Heart left ventricle (tissue), 16 donors: ENCODE results near the gene ENOX1. TPM values are rescaled to one million over a fixed set of nuclear protein-coding genes. Genes with fewer than 3 reads are reported as not detected.

ENCODE experiments used
- ATAC-seq, 4 donors: fragments of 200-7000 bp; cut with Tn5 transposase; one replicate each; pipeline ENCODE4 v1.9.1; 2020 to 2022; ENCODE audit warnings: moderate library complexity in 4 of 4, mild to moderate bottlenecking in 3 of 4, moderate number of reproducible peaks in 1 of 4
- DNase-seq, 5 donors: peaks; one replicate each; pipeline ENCODE4 v3.0.0-alpha.2; 2020
- H3K27ac ChIP-seq, 12 donors: fragments of 200-600 bp; sonication (generic) in 4 of 12; one replicate each; pipeline versions ENCODE4 v1.5.0 to v1.8.0; 2016 to 2022; ENCODE audit warnings: mild to moderate bottlenecking in 2 of 12
- H3K27me3 ChIP-seq, 9 donors: fragments of 200-600 bp; sonication (generic) in 2 of 9; one replicate each; pipeline versions ENCODE4 v1.5.1 to v1.8.0; 2016 to 2022; ENCODE audit warnings: mild to moderate bottlenecking in 3 of 9
- H3K36me3 ChIP-seq, 9 donors: fragments of 200-600 bp; sonication (generic) in 2 of 9; one replicate each; pipeline versions ENCODE4 v1.5.0 to v1.8.0; 2018 to 2022; ENCODE audit warnings: mild to moderate bottlenecking in 2 of 9
- H3K4me1 ChIP-seq, 12 donors: fragments of 200-600 bp; sonication (generic) in 4 of 12; one replicate each; pipeline versions ENCODE4 v1.5.0 to v1.8.0; 2016 to 2022; ENCODE audit warnings: mild to moderate bottlenecking in 3 of 12
- H3K4me3 ChIP-seq, 12 donors: fragments of 200-600 bp; sonication (generic) in 4 of 12; one replicate each; pipeline versions ENCODE4 v1.5.0 to v1.8.0; 2017 to 2022; ENCODE audit warnings: mild to moderate bottlenecking in 9 of 12, moderate library complexity in 4 of 12
- H3K9me3 ChIP-seq, 12 donors: fragments of 200-600 bp; sonication (generic) in 4 of 12; one replicate each; pipeline versions ENCODE4 v1.5.0 to v1.8.0; 2016 to 2022; ENCODE audit warnings: mild to moderate bottlenecking in 1 of 12
- POLR2A ChIP-seq, 2 donors: fragments of 450-650 bp; IDR thresholded peaks; one replicate each; pipeline ENCODE4 v1.6.1; 2017; ENCODE audit warnings: antibody characterized with exemption in 2 of 2, mild to moderate bottlenecking in 2 of 2, moderate library complexity in 2 of 2
- WGBS, 4 donors: extraction: QIAGEN DNeasy Blood & Tissue Kit in 2 of 4; methylation state at CpG; one replicate each; pipeline versions ENCODE4 v1.1.5 to v1.1.7; 2013 to 2018; 5-methylcytosine and 5-hydroxymethylcytosine counted together
- intact Hi-C, 10 donors: fragments of 100-400 bp; cut with DNase I; formaldehyde crosslinking; loops; one replicate each; pipeline versions ENCODE4 v1.11.1 to v1.14.2; 2022
- polyA plus RNA-seq, 2 donors: library from polyadenylated mRNA; stranded (reverse); fragments of 200-250 nt; gene quantifications; one replicate each; pipeline ENCODE4 v1.2.3, GENCODE V29; 2013
- total RNA-seq, 9 donors: library from RNA; depleted of rRNA in 2 of 9; stranded (reverse); fragments of >200 nt in 2 of 9; fragmentation: NEBNext Ultra II Directional in 3 of 9; extraction: Animal tissue kit (Norgen Biotek cat#: 25700) in 3 of 9; gene quantifications; one replicate each; pipeline versions ENCODE4 v1.1.0 to v1.2.4, GENCODE V29; 2016 to 2023
- TF ChIP-seq, protein P1 (sequence below), 12 donors: fragments of 200-600 bp; sonication (generic) in 4 of 12; IDR thresholded peaks; one replicate each; pipeline versions ENCODE4 v1.5.0 to v1.8.0; 2018 to 2022; ENCODE audit warnings: antibody characterized with exemption in 12 of 12, mild to moderate bottlenecking in 5 of 12
- donor health status: ischemic (EF 13 %, LVEDD 7.1; RV severe dilation, severe dysfunction).
- donor health status: healthy with polysubstance abuse.
- donor health status: DM: no; HTN: yes; CAD: no.
- donor health status: DM: no; HTN: no; CAD: no.
- donor health status: ischemic (EF 25% LVEDD 6.9; RV normal size, moderate dysfunction).
- donor health status: ischemic (EF 25% LVEDD 5.7; RV mildly dilated, moderate dysfunction).
- donor health status: healthy.
- donor health status: DM: yes; HTN: yes; CAD: no.
- donor health status: ischemic (EF 35%, LVEDD 5.7; RV mildly dilated, moderate dysfunction).
- donor health status: nonischemic (EF 11% LVEDD 7.7; RV severe dilation, severe dysfunction).
- donor health status: DM: yes; HTN: yes; CAD: no.
- donor health status: PGD.
- donor health status: ischemic (EF 29% LVEDD 5.4; RV normal size, mild dysfunction).
- donor health status: nonischemic (EF 23%, LVEDD 6.1; RV moderate dilation, normal function).

ENOX1 gene
- total and polyA plus RNA-seq, 11 donors: 2.0 to 10.1 (median 5.4) TPM

DNA sequence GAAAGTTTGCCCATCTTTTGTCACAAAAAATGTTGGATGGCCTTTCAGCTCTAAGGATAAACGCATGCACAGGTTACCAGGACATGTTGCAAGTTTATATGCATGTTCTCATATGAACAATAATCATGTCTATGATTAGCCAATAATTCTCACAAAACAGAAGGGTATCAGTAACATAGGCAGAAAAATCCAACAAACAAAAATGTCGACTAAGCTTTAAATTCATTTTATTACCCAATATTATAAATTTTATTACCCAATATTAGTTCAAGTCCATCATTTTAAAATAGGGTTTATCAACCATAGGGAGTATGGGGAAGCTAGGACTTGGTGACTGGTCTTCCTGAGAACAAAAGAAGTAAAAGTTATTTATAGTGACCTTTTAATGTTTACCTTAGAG is 93.1 kb downstream of the ENOX1 start:
- no peak for TF ChIP-seq POLR2A (IDR thresholded peaks at IDR 0.05)
- TF ChIP-seq, protein P1, sequence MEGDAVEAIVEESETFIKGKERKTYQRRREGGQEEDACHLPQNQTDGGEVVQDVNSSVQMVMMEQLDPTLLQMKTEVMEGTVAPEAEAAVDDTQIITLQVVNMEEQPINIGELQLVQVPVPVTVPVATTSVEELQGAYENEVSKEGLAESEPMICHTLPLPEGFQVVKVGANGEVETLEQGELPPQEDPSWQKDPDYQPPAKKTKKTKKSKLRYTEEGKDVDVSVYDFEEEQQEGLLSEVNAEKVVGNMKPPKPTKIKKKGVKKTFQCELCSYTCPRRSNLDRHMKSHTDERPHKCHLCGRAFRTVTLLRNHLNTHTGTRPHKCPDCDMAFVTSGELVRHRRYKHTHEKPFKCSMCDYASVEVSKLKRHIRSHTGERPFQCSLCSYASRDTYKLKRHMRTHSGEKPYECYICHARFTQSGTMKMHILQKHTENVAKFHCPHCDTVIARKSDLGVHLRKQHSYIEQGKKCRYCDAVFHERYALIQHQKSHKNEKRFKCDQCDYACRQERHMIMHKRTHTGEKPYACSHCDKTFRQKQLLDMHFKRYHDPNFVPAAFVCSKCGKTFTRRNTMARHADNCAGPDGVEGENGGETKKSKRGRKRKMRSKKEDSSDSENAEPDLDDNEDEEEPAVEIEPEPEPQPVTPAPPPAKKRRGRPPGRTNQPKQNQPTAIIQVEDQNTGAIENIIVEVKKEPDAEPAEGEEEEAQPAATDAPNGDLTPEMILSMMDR (IDR thresholded peaks at IDR 0.05): no peak
- Histone ChIP-seq H3K27ac (no peak overlapping the region), H3K27me3 (no peaks in the 10 kb centered on the region), H3K4me1 (peaks cover 0 to 18% (median 9%) of the 10 kb centered on the region in 12 donors), H3K4me3 (no peak overlapping the region), H3K9me3 (no peaks in the 10 kb centered on the region), H3K36me3 (no peaks in the 10 kb centered on the region)
- ATAC-seq: no peak
- DNase-seq: no peak
- intact Hi-C loops: no loop called here
- WGBS, 4 donors: 66 to 82% (median 80%) methylated on average over 2 of the region's 2 CpGs

- no peaks in the 10 kb centered on the region for H3K36me3 ChIP-seq
- H3K9me3 ChIP-seq: no peaks in the 10 kb centered on the region
- H3K4me3 ChIP-seq: no peak overlapping the region
- 42 to 57% (median 51%) methylated on average over 3 of the region's 3 CpGs for WGBS, 4 donors
- peak in 4 of 5 donors; percentile 33 to 56 (median 40) for DNase-seq
- peak; percentile 60 to 83 (median 68) for ATAC-seq
- intact Hi-C loops: loop anchor here in 4 of 10 donors (5.0 to 10.0 kb wide), 3 partner anchors 79 to 99 kb away; partner anchors contain the start of gene ENOX1 (in 2 of the 4)
- peak overlapping the region in 11 of 12 donors; percentile 1 to 80 (median 72) for H3K27ac ChIP-seq
- H3K27me3 ChIP-seq: no peaks in the 10 kb centered on the region
- H3K4me1 ChIP-seq: peaks cover 0 to 48% (median 19%) of the 10 kb centered on the region in 12 donors
- TF ChIP-seq POLR2A (IDR thresholded peaks at IDR 0.05): no peak
- TF ChIP-seq, protein P1 (IDR thresholded peaks at IDR 0.05): no peak
Observed at GRCh38 chr13:43688227-43688907, 98.4 kb downstream of the ENOX1 start.

GRCh38 chr13:43687038-43687437 is 99.7 kb downstream of the ENOX1 start:
- Histone ChIP-seq H3K27me3 (no peaks in the 10 kb centered on the region), H3K27ac (peak overlapping the region in 9 of 12 donors; percentile 31 to 80 (median 72)), H3K4me3 (no peak overlapping the region), H3K36me3 (no peaks in the 10 kb centered on the region), H3K4me1 (peaks cover 0 to 48% (median 22%) of the 10 kb centered on the region in 12 donors), H3K9me3 (no peaks in the 10 kb centered on the region)
- ATAC-seq (no peak), DNase-seq (no peak)
- TF ChIP-seq, protein P1 (IDR thresholded peaks at IDR 0.05): no peak
- no peak for TF ChIP-seq POLR2A (IDR thresholded peaks at IDR 0.05)
- 71 to 84% (median 78%) methylated on average over 4 of the region's 4 CpGs for WGBS, 4 donors
- intact Hi-C loops: loop anchor here in 4 of 10 donors (5.0 to 10.0 kb wide), 3 partner anchors 80 to 100 kb away; partner anchors contain the start of gene ENOX1 (in 2 of the 4)

DNA sequence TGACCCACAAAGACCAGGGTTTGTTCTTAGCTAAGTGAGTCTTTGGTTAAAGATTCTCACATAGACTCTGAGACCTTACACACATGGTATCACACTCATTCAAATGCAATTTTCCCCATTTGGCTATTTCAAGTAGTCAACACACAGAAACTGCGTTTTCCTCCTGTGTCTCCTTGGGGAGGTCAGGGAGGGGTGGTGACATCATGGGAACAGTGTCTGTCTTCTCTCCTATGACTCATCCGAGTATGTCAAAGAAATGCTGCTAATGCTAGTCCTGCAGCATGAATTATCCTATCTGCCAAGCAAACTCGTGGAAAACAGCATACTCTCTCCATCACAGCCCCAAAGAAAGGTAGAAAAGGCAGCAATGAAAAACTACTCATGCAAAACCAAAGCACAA is 100.2 kb downstream of the ENOX1 start:
- no peaks in the 10 kb centered on the region for H3K36me3 ChIP-seq
- DNase-seq (peak in 4 of 5 donors; percentile 72 to 77 (median 76)), ATAC-seq (peak; percentile 74 to 90 (median 82))
- no peaks in the 10 kb centered on the region for H3K27me3 ChIP-seq
- H3K9me3 ChIP-seq: no peaks in the 10 kb centered on the region
- H3K27ac ChIP-seq: peak overlapping the region in 11 of 12 donors; percentile 24 to 80 (median 54)
- TF ChIP-seq, protein P1 (IDR thresholded peaks at IDR 0.05): no peak
- no peak for TF ChIP-seq POLR2A (IDR thresholded peaks at IDR 0.05)
- no peak overlapping the region for H3K4me3 ChIP-seq
- WGBS, 4 donors: 3 to 20% (median 6%) methylated on average over 3 of the region's 3 CpGs
- H3K4me1 ChIP-seq: peaks cover 0 to 48% (median 22%) of the 10 kb centered on the region in 12 donors
- intact Hi-C loops: loop anchor here in 4 of 10 donors (5.0 to 10.0 kb wide), 3 partner anchors 81 to 101 kb away; partner anchors contain the start of gene ENOX1 (in 2 of the 4)
